GM18508 (cell line): Measurements from ENCODE around the gene FAM161B.
"Not testable (repeated sequence)": the region's sequence is repeated elsewhere in the genome, so short reads cannot be mapped to it uniquely, and the experiment has no call there.

ENCODE experiments used
- ATAC-seq: cut with Tn5 transposase; IDR thresholded peaks from one replicate; pipeline ENCODE4 v1.9.1; 2021; ENCODE audit warnings: moderate number of reproducible peaks; ENCODE audit not compliant: insufficient read depth, unreplicated experiment

The FAM161B gene

GRCh38 chr14:73949752-73950734, at the start of gene FAM161B, which contains the start of gene COQ6:
FAM161B (minus strand) TSS chr14:73950094; CDS start chr14:73950026, 68 bp downstream.
COQ6 (plus strand) TSS chr14:73950302; CDS start chr14:73950333, 31 bp downstream.
- peak; percentile 47 for ATAC-seq

GRCh38 chr14:73998726-73999125, 48.8 kb upstream of the FAM161B start:
- ATAC-seq: no peak

- no peak for ATAC-seq
Measured at GRCh38 chr14:73997944-73998447, 48.1 kb upstream of the FAM161B start.

GRCh38 chr14:73997108-73997943, 47.4 kb upstream of the FAM161B start:
- ATAC-seq: no peak

GRCh38 chr14:73996731-73997107, 46.8 kb upstream of the FAM161B start:
- no peak for ATAC-seq

- no peak for ATAC-seq
Measured at GRCh38 chr14:73995977-73996378, 46.1 kb upstream of the FAM161B start.

GRCh38 chr14:73994926-73995325, 45.0 kb upstream of the FAM161B start:
- ATAC-seq: not testable (repeated sequence)

- ATAC-seq: no peak
Measured at GRCh38 chr14:73991092-73991491, 41.2 kb upstream of the FAM161B start.

GRCh38 chr14:73988656-73989055, 38.8 kb upstream of the FAM161B start:
- not testable (repeated sequence) for ATAC-seq

- ATAC-seq: no peak
Measured at GRCh38 chr14:73988065-73988464, 38.2 kb upstream of the FAM161B start.

GRCh38 chr14:73977896-73978295, 28.0 kb upstream of the FAM161B start:
- no peak for ATAC-seq

GRCh38 chr14:73976125-73976524, 26.2 kb upstream of the FAM161B start:
- no peak for ATAC-seq

GRCh38 chr14:73973497-73973896, 23.6 kb upstream of the FAM161B start:
- no peak for ATAC-seq

- ATAC-seq: no peak
Measured at GRCh38 chr14:73968885-73969284, 19.0 kb upstream of the FAM161B start.

- no peak for ATAC-seq
Measured at GRCh38 chr14:73965216-73965615, 15.3 kb upstream of the FAM161B start.

- ATAC-seq: no peak
Measured at GRCh38 chr14:73961192-73961591, 11.3 kb upstream of the FAM161B start.

GRCh38 chr14:73958591-73958990, 8.7 kb upstream of the FAM161B start:
- ATAC-seq: no peak

GRCh38 chr14:73955674-73956073, 5.8 kb upstream of the FAM161B start:
- no peak for ATAC-seq

- ATAC-seq: no peak
Measured at GRCh38 chr14:73953731-73954130, 3.8 kb upstream of the FAM161B start.

- ATAC-seq: no peak
Measured at GRCh38 chr14:73945159-73945670, 4.7 kb downstream of the FAM161B start.
